OCI-LY3 (cell line): Measurements from ENCODE around the gene ZNF580.

ENCODE experiments used
- H2AFZ ChIP-seq: fragments of 200-600, 300-600 bp; shearing (Covaris generic); 2 replicates; pipeline ENCODE4 v1.6.0; 2014; ENCODE audit warnings: antibody characterized with exemption, low read depth, low read length
- H3K27ac ChIP-seq: fragments of 200-600, 300-600 bp; sonication (generic); 2 replicates; pipeline ENCODE4 v1.5.1; 2014; ENCODE audit warnings: mild to moderate bottlenecking, low read length, moderate library complexity, mixed read lengths
- H3K27me3 ChIP-seq: fragments of 200-600, 300-600 bp; sonication (generic); 2 replicates; pipeline ENCODE4 v1.6.1; 2014; ENCODE audit warnings: low read depth, low read length, mixed read lengths
- H3K36me3 ChIP-seq: fragments of 200-600, 300-600 bp; sonication (generic); replicated peaks from 2 replicates; pipeline ENCODE3; 2014; ENCODE audit warnings: low read depth, low read length, mixed read lengths
- H3K4me1 ChIP-seq: fragments of 300-600, 200-600 bp; sonication (generic); 2 replicates; pipeline ENCODE4 v1.6.1; 2014; ENCODE audit warnings: low read length, mixed read lengths
- H3K4me2 ChIP-seq: fragments of 200-600, 300-600 bp; sonication (generic); 2 replicates; pipeline ENCODE4 v1.6.1; 2014; ENCODE audit warnings: low read length, mixed read lengths
- H3K4me3 ChIP-seq: fragments of 300-600, 200-600 bp; sonication (generic); 2 replicates; pipeline ENCODE4 v1.5.1; 2014; ENCODE audit warnings: antibody characterized with exemption, mild to moderate bottlenecking, low read length, moderate library complexity
- H3K79me2 ChIP-seq: fragments of 300-600, 200-600 bp; shearing (Covaris generic); 2 replicates; pipeline ENCODE4 v1.6.1; 2014; ENCODE audit warnings: mild to moderate bottlenecking, low read length, mixed read lengths
- H3K9ac ChIP-seq: fragments of 300-600, 200-600 bp; shearing (Covaris generic); 2 replicates; pipeline ENCODE4 v1.6.0; 2014; ENCODE audit warnings: mild to moderate bottlenecking, low read length, moderate library complexity
- H3K9me3 ChIP-seq: fragments of 200-600, 300-600 bp; shearing (Covaris generic); 2 replicates; pipeline ENCODE4 v1.6.1; 2014; ENCODE audit warnings: low read length, mixed read lengths; ENCODE audit not compliant: insufficient read depth
- H4K20me1 ChIP-seq: fragments of 200-600, 300-600 bp; sonication (generic); 2 replicates; pipeline ENCODE4 v1.6.1; 2016; ENCODE audit warnings: low read length, mixed read lengths; ENCODE audit not compliant: insufficient read depth
- CTCF ChIP-seq: fragments of 200-600, 300-600 bp; sonication (generic); IDR thresholded peaks from 2 replicates; pipeline ENCODE4 v1.5.1; 2014; ENCODE audit warnings: antibody characterized with exemption, low read length, low read depth
- EZH2phosphoT487 ChIP-seq: fragments of 200-600 bp; shearing (Covaris generic); IDR thresholded peaks from 2 replicates; pipeline ENCODE4 v1.6.1; 2018; ENCODE audit warnings: antibody characterized with exemption, mixed run types, low read depth

ZNF580 gene

GRCh38 chr19:55643003-55643886 lies 2.4 kb downstream of the ZNF580 start, which contains the start of gene ZNF581:
ZNF581 (plus strand) TSS chr19:55643649; CDS start chr19:55644572, 923 bp downstream.
- H3K9ac ChIP-seq: peak within 1 kb of the TSS; percentile 92
- peak within 1 kb of the TSS; percentile 84 for H3K4me2 ChIP-seq
- H4K20me1 ChIP-seq: no peaks in the 10 kb centered on the region
- peaks cover 13% of the 10 kb centered on the region for H3K36me3 ChIP-seq
- no peak for TF ChIP-seq CTCF
- TF ChIP-seq EZH2phosphoT487: no peak
- H3K79me2 ChIP-seq: peaks cover 81% of the 10 kb centered on the region
- no peaks in the 10 kb centered on the region for H3K9me3 ChIP-seq
- H2AFZ ChIP-seq: no peak within 1 kb of the TSS
- H3K4me1 ChIP-seq: peaks cover 32% of the 10 kb centered on the region
- peak within 1 kb of the TSS; percentile 84 for H3K27ac ChIP-seq
- no peaks in the 10 kb centered on the region for H3K27me3 ChIP-seq
- peak within 1 kb of the TSS; percentile 86 for H3K4me3 ChIP-seq

DNA sequence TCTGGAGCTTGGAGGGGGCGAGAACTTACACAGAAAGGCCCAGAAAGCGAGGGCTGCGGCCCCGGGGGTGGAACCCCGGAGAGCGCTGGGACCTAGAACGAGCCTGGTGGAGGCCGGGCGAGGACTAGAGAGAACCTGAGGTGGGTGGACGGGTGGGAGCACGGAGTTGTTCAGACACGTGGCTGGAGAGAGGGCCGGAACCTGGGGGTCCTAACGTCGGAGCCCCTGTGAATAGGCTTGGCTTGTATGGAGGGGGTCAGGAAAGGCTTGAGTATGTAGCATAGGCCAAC lies 3.0 kb downstream of the ZNF580 start:
- H2AFZ ChIP-seq: no peak overlapping the region
- H3K9me3 ChIP-seq: no peaks in the 10 kb centered on the region
- peaks cover 10% of the 10 kb centered on the region for H3K36me3 ChIP-seq
- H3K79me2 ChIP-seq: peaks cover 83% of the 10 kb centered on the region
- H3K27ac ChIP-seq: peak overlapping the region; percentile 84
- H3K9ac ChIP-seq: peak overlapping the region; percentile 92
- H3K27me3 ChIP-seq: no peaks in the 10 kb centered on the region
- no peaks in the 10 kb centered on the region for H4K20me1 ChIP-seq
- peaks cover 36% of the 10 kb centered on the region for H3K4me1 ChIP-seq
- peak overlapping the region; percentile 84 for H3K4me2 ChIP-seq
- peak overlapping the region; percentile 86 for H3K4me3 ChIP-seq
- TF ChIP-seq CTCF (no peak), EZH2phosphoT487 (no peak)

DNA sequence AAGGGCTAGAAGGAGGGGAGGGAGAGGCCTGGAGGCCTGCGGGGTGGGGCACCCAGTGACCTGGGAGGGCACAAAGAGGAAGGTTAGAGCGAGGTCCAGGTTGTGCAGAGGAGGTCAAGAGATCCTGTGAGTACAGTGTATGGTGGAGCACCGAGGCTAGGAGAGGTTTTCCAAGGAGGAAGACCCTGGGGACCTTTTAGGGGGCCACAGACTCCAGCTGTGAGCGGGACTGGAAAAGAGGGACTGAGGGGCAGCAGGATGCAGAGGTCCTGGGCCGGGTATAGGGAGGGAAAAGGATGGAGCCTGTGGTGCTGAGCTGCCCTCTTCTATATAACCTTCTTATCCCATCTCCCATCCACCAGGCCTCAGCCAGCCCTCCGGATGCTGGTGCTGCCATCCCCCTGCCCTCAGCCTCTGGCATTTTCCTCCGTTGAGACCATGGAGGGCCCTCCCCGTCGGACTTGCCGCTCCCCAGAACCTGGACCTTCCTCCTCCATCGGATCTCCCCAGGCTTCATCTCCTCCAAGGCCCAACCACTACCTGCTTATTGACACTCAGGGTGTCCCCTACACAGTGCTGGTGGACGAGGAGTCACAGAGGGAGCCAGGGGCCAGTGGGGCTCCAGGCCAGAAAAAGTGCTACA lies 3.5 kb downstream of the ZNF580 start:
- Histone ChIP-seq H3K36me3 (peaks cover 10% of the 10 kb centered on the region), H3K4me2 (peak overlapping the region; percentile 84), H3K4me1 (peaks cover 39% of the 10 kb centered on the region), H4K20me1 (no peaks in the 10 kb centered on the region), H3K9ac (peak overlapping the region; percentile 92), H3K9me3 (no peaks in the 10 kb centered on the region), H3K79me2 (peaks cover 81% of the 10 kb centered on the region), H3K27me3 (no peaks in the 10 kb centered on the region), H2AFZ (no peak overlapping the region), H3K4me3 (peak overlapping the region; percentile 86), H3K27ac (peak overlapping the region; percentile 84)
- no peak for TF ChIP-seq CTCF
- TF ChIP-seq EZH2phosphoT487: no peak

GRCh38 chr19:55644842-55645511 lies 4.2 kb downstream of the ZNF580 start:
- no peak overlapping the region for H2AFZ ChIP-seq
- TF ChIP-seq EZH2phosphoT487 (no peak), CTCF (no peak)

More at GRCh38 chr19:55644842-55645511, 4.2 kb downstream of the ZNF580 start:
- H3K9ac ChIP-seq: peak overlapping the region; percentile 92
- H3K36me3 ChIP-seq: peaks cover 10% of the 10 kb centered on the region
- H3K79me2 ChIP-seq: peaks cover 74% of the 10 kb centered on the region
- no peaks in the 10 kb centered on the region for H4K20me1 ChIP-seq
- peak overlapping the region; percentile 84 for H3K4me2 ChIP-seq
- H3K4me3 ChIP-seq: peak overlapping the region; percentile 86
- H3K4me1 ChIP-seq: peaks cover 38% of the 10 kb centered on the region
- H3K27me3 ChIP-seq: no peaks in the 10 kb centered on the region
- no peaks in the 10 kb centered on the region for H3K9me3 ChIP-seq
- peak overlapping the region; percentile 84; the same call in 1 of the 2 replicates for H3K27ac ChIP-seq
